ENCODE data around the gene RANBP9. TPM values are rescaled to one million over a fixed set of nuclear protein-coding genes. Genes with fewer than 3 reads are reported as not detected.

The RANBP9 gene
- total RNA-seq, 1 experiment from 2014 or later = 44.5 TPM

GRCh38 chr6:13615792-13616120, 95.9 kb downstream of the RANBP9 start:
- in situ Hi-C loops (cut with HindIII; ENCODE audit: low pct_unique_long_range_greater_than_20kb, low sequenced_read_pairs) (no loop called here), intact Hi-C loops (cut with micrococcal nuclease; ENCODE audit: unreplicated experiment) (no loop called here)
- Histone ChIP-seq H3K9me3 (ENCODE audit: control insufficient read depth, insufficient read depth, low read depth, low read length) (no peaks in the 10 kb centered on the region), H3K4me1 (ENCODE audit: control insufficient read depth, insufficient read depth, low read length) (peaks cover 17% of the 10 kb centered on the region), H3K27me3 (ENCODE audit: control insufficient read depth, insufficient read depth, low read length) (no peaks in the 10 kb centered on the region), H3K4me3 (ENCODE audit: low read depth in 2 of 2, low read length in 2 of 2) (peak overlapping the region; percentile 72 to 100), H3K36me3 (ENCODE audit: control insufficient read depth, insufficient read depth, low read length) (peaks cover 19% of the 10 kb centered on the region), H3K27ac (ENCODE audit: low read length) (peak overlapping the region; percentile 84)
- DNase-seq (ENCODE audit: low read depth, low spot score) (no peak), ATAC-seq (peak; percentile 67)
- TF ChIP-seq, protein P1, sequence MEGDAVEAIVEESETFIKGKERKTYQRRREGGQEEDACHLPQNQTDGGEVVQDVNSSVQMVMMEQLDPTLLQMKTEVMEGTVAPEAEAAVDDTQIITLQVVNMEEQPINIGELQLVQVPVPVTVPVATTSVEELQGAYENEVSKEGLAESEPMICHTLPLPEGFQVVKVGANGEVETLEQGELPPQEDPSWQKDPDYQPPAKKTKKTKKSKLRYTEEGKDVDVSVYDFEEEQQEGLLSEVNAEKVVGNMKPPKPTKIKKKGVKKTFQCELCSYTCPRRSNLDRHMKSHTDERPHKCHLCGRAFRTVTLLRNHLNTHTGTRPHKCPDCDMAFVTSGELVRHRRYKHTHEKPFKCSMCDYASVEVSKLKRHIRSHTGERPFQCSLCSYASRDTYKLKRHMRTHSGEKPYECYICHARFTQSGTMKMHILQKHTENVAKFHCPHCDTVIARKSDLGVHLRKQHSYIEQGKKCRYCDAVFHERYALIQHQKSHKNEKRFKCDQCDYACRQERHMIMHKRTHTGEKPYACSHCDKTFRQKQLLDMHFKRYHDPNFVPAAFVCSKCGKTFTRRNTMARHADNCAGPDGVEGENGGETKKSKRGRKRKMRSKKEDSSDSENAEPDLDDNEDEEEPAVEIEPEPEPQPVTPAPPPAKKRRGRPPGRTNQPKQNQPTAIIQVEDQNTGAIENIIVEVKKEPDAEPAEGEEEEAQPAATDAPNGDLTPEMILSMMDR (IDR thresholded peaks at IDR 0.05) = no peak
- TF ChIP-seq POLR2AphosphoS5 (IDR thresholded peaks at IDR 0.05; ENCODE audit: low read depth, low read length) = no peak
- TF ChIP-seq SIN3A (IDR thresholded peaks at IDR 0.05; ENCODE audit: borderline replicate concordance, insufficient read depth, low read depth, low read length) = no peak
- TF ChIP-seq REST (IDR thresholded peaks at IDR 0.05; ENCODE audit: insufficient read depth in 1 of 2, low read depth in 2 of 2, low read length in 1 of 2) = no peak
- TF ChIP-seq TCF7L2 (IDR thresholded peaks at IDR 0.05; ENCODE audit: low read depth, low read length) = no peak
- ChIA-PET CTCF (interaction anchor here (0.5 to 0.7 kb wide), 2 partner anchors 267 to 1668 kb away, joined by 3 to 4 read pairs; no protein-coding TSS in a partner anchor), POLR2A (no interaction called here)
- BruUV-seq (replicated peaks) = no TSS peak

DNA sequence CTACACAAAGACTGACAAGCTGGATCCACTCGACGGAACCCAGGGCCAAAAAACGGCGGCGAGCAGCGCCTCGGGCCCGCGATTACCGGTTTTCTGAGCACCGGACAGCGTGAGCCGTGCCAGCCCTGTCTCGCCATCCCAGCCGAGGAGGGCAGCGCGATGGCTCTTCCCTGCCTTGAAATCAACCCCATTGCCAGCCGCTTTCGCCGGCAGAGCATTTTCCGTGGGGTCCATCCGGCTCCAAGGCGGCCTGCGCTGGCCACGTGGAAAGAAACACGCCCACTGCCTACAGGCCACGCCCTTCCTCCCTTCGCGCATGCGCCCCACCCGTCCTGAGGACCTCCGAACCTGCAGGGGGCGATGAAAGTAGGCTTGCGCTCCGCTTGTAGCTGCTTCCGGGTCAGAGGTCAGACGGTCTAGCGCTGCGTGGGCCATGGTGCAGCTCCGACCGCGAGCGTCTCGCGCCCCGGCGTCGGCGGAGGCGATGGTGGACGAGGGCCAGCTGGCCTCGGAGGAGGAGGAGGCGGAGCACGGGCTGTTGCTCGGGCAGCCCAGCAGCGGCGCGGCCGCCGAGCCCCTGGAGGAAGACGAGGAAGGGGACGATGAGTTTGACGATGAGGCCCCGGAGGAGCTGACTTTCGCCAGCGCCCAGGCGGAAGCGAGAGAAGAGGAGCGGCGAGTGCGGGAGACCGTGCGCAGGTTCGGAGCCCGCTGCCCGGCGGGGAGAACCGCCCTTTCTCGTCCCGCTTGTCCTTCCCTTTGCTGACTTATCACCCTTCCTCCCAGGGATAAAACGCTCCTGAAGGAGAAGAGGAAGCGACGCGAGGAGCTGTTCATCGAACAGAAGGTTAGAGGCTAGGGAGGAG, 96.5 kb downstream of the RANBP9 start, which contains the start of gene NOL7:
NOL7 (plus strand) TSS at position 410 of the 866 bp plus-strand sequence; CDS start at position 434, 24 bp downstream.
- in situ Hi-C loops (cut with HindIII; ENCODE audit: low pct_unique_long_range_greater_than_20kb, low sequenced_read_pairs) (no loop called here), intact Hi-C loops (cut with micrococcal nuclease; ENCODE audit: unreplicated experiment) (no loop called here)
- no TSS peak for BruUV-seq (replicated peaks)

More for the DNA sequence above, 96.5 kb downstream of the RANBP9 start, which contains the start of gene NOL7:
- Histone ChIP-seq H3K4me3 (ENCODE audit: low read depth in 2 of 2, low read length in 2 of 2) (peak within 1 kb of the TSS; percentile 72 to 100), H3K27ac (ENCODE audit: low read length) (peak within 1 kb of the TSS; percentile 84), H3K27me3 (ENCODE audit: control insufficient read depth, insufficient read depth, low read length) (no peaks in the 10 kb centered on the region), H3K36me3 (ENCODE audit: control insufficient read depth, insufficient read depth, low read length) (peaks cover 13% of the 10 kb centered on the region), H3K4me1 (ENCODE audit: control insufficient read depth, insufficient read depth, low read length) (peaks cover 17% of the 10 kb centered on the region), H3K9me3 (ENCODE audit: control insufficient read depth, insufficient read depth, low read depth, low read length) (no peaks in the 10 kb centered on the region)
- ChIA-PET POLR2A (interaction anchor here (0.6 to 0.9 kb wide), 3 partner anchors 31 to 106 kb away, joined by 3 to 9 read pairs (median 3); no protein-coding TSS in a partner anchor), CTCF (interaction anchor here (0.5 kb wide), 1 partner anchor 1669 kb away, joined by 4 read pairs; no protein-coding TSS in a partner anchor)
- ATAC-seq (peak; percentile 94), DNase-seq (ENCODE audit: low read depth, low spot score) (peak; percentile 86)
- TF ChIP-seq TCF7L2 (IDR thresholded peaks at IDR 0.05; ENCODE audit: low read depth, low read length) = no peak; the same call in 1 of the 2 replicates
- TF ChIP-seq SIN3A (IDR thresholded peaks at IDR 0.05; ENCODE audit: borderline replicate concordance, insufficient read depth, low read depth, low read length) = peak; percentile 32; the same call in 1 of the 2 replicates
- peak; percentile 86 for TF ChIP-seq POLR2AphosphoS5 (IDR thresholded peaks at IDR 0.05; ENCODE audit: low read depth, low read length)
- TF ChIP-seq, protein P1 (IDR thresholded peaks at IDR 0.05) = peak; percentile 94
- peak in 1 of 2 experiments; percentile 58; a peak in 1 of 4 replicates for TF ChIP-seq REST (IDR thresholded peaks at IDR 0.05; ENCODE audit: insufficient read depth in 1 of 2, low read depth in 2 of 2, low read length in 1 of 2)

All from Panc1 (cell line).